Stimulated activated naive CD8-positive, alpha-beta T cell treated with anti-CD3 and anti-CD28 coated beads, Interleukin-15, Interleukin-2, amounts not matched to agents 100 U/mL and 50 U/mL, for 24 hours (primary cell): ENCODE results near the gene IGDCC3.
"Not testable (repeated sequence)": the region's sequence is repeated elsewhere in the genome, so short reads cannot be mapped to it uniquely, and the experiment has no call there.

ENCODE experiments used
- ATAC-seq: fragments of 150-1000 bp; cut with Tn5 transposase; one replicate; pipeline ENCODE4 v1.10.0; 2021
- DNase-seq: peaks from one replicate; pipeline ENCODE4 v3.0.0; 2021

Gene IGDCC3

DNA sequence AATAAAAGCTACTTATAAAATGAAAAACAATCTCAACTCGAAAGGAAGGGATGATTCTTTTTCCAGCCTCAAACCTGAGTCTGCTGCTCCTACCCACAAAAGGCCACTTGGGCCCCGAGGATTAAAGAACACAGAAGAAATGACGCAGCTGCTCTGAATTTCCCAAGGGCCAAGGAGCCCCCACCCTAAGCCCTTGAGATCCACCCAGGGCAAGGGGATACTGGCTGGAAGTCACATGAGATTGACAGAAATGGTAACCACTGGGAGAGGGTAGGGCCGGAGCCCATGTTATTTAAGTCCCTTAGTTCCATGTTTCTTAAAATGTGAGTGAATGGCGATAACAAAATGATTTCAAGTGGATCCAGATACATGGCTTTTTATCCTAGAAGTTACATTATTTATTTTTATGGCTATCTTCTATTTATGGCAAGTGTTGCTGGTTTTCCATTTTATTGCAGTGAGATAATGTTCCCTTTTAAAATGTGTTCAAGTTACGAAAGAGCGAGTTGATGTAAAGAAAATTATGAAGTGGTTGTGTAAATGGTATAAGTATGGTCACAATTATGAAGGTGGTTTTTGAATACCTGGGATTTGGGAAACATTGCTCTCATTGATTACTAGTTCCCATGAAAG is 28.1 kb upstream of the IGDCC3 start:
- no peak for DNase-seq
- no peak for ATAC-seq

DNA sequence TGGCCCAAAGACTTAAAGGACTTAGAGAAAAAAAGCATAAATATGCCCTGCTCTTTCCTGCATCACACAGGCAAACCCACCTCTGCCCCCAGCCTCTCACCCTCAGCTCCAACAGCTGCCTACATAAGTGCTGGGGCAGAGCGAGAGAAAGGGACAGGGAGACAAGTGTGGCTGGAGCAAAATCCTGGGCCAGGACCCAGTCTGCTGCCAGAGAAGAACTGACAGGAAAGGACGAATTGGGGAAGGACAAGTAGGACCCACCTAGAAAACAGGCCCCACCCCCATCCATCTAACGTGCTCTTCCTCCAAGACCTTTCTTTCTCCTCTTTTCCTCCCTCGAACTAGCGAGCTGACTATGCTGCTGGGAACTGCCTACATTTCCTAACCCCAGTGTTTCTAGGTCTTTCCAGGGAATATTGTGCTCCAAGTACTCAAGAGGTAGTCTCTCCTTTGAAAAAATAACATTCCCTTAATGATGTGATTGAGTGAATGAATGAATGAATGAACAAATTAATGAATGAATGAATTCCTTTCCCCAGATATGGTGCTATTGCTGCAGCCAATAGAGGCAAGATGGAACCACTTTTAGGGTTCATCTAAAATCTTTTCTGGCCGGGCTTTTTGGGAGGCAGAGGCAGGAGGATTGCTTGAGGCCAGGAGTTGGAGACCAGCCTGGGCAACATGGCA is 26.5 kb upstream of the IGDCC3 start:
- DNase-seq (no peak), ATAC-seq (no peak)

DNA sequence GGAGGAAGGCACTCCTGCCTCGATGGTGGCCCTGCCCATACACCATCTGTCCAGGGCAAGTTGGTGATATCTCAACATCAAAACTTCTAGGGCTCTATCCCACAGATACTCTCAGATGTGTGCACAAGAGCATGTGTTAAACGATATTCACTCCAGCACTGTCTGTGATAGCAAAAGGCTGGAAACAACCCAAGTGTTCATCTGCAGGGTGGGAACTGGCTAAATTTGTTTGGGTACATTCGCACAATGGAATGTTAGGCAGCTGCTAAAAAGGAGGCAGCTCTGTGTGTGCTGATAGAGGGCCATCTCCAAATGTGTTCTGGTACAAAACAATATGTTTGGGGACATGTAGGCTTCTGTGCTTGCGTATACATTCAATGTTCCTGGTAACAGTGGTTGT is 25.2 kb upstream of the IGDCC3 start:
- DNase-seq (no peak), ATAC-seq (no peak)

GRCh38 chr15:65401611-65402240 is 23.9 kb upstream of the IGDCC3 start:
- DNase-seq (no peak), ATAC-seq (no peak)

GRCh38 chr15:65400760-65401610 is 23.2 kb upstream of the IGDCC3 start:
- ATAC-seq (peak; percentile 68), DNase-seq (peak; percentile 69)

DNA sequence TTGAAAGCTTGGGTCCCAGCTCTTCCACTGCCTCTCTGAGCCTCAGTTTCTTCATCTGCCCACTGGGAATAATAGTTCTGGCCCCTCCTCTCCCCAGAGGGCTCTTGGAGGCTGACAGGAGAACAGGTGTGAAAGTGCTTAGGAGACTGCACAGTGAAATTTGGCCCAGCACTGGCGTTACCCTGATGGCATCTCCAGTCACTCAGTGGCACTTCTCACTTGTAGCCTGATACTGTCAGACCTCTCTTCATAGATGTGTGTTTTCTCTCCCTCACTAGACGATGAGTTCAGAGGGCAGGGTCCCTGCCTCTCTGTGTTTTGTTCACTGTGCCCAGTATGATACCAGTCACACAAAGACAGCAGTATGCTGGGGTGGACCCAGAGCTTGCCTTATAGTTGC is 22.2 kb upstream of the IGDCC3 start:
- DNase-seq (no peak), ATAC-seq (no peak)

DNA sequence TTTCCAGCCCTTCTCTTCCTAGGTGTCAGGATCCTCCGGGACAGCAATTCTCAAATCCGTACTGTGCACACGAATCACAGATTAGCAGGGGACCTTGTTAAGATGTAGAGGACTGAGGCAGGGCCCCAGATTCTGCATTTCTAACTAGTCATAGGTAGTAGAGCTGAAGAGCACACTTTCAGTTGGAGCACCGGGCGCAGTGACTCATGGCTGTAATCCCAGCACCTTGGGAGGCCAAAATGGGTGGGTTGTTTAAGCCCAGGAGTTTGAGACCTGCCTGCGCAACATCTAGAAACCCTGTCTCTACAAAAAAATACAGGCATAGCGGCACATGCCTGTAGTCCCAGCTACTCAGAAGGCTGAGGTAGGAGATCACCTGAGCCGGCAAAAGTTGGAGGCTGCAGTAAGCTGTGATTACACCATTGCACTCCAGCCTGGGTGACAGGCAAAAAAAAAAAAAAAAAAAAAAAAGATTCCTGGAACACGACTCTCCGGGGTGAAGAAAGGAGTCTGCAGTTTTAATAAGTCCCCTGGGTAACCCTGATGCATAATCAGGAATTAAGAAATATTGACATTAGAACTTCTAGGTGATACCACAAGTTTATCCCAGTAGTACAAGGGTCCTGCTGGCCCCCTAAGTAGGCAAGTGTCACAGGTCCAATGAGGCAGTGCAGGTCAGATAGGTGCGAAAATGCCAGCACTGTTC is 21.4 kb upstream of the IGDCC3 start:
- no peak for ATAC-seq

GRCh38 chr15:65398486-65398885 is 20.7 kb upstream of the IGDCC3 start:
- ATAC-seq, DNase-seq: not testable (repeated sequence)

More for the DNA sequence above, 21.4 kb upstream of the IGDCC3 start:
- DNase-seq = no peak

DNA sequence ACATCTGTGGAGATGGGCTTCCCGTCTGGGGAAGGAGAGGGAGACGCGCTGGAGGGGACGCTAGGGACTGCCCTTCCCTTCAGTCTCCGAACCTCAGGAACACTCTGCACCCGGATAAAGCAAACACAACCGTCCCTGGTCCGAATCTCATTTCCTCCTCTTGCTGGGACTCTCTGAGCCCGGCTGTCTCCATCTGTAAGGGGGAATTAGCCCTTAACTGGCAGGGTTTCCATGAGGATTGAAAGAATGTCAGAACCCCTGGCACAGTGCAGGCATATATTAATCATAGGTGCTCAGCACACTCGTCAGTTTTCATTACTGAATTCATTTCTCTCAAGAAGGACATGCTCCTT is 19.1 kb upstream of the IGDCC3 start:
- DNase-seq (no peak), ATAC-seq (no peak)

- DNase-seq (no peak), ATAC-seq (no peak)
Measured at GRCh38 chr15:65396283-65396964, 18.6 kb upstream of the IGDCC3 start.

GRCh38 chr15:65395567-65396202 is 17.9 kb upstream of the IGDCC3 start:
- DNase-seq = no peak
- ATAC-seq = no peak

- DNase-seq (no peak), ATAC-seq (no peak)
Measured at GRCh38 chr15:65394936-65395335, 17.1 kb upstream of the IGDCC3 start.

GRCh38 chr15:65394280-65394789 is 16.5 kb upstream of the IGDCC3 start:
- no peak for DNase-seq
- ATAC-seq = no peak

- DNase-seq (no peak), ATAC-seq (no peak)
Measured at GRCh38 chr15:65393557-65393956, 15.8 kb upstream of the IGDCC3 start.

GRCh38 chr15:65393091-65393490 is 15.3 kb upstream of the IGDCC3 start:
- ATAC-seq (no peak), DNase-seq (no peak)

GRCh38 chr15:65392368-65392767 is 14.6 kb upstream of the IGDCC3 start:
- no peak for ATAC-seq
- DNase-seq = no peak

DNA sequence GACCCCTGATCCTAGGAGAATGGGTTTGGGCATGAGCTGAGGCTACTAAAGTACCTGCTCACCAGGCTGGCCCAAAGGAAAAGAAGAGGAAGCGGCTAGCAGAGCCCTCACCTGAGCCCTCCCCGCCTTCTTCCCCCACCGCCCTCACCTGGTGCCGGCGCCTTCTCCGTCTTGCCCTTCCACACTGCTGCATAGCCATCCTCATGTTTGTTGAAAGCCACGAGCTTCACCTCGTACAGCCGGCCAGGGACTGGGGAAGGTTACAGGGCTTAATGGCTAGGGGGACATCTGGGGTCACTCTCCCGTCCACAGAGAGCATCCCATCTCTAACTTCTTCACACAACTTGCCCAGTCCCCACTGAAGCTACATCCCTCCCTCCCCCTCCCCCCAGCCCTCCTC is 13.9 kb upstream of the IGDCC3 start:
- DNase-seq = no peak
- ATAC-seq = no peak

DNA sequence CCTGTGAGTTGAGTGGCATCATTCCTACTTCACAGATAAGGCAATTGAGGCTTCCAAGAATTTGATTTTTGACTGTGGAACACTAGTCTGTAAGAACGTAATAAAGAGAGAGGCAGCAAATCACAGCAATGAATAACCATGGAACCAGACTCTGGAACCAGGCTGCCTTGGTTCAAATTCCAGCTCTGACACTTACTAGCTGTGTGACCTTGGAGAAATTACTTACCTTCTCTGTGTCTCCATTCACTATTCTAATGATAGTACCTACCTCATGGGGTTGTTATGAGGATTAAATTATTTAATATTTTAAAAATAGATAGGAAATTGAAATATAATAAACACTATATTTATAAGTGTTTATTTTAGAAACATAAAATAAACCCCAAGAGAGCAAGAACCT is 12.6 kb upstream of the IGDCC3 start:
- ATAC-seq (no peak), DNase-seq (no peak)

GRCh38 chr15:65389226-65389625 is 11.4 kb upstream of the IGDCC3 start:
- DNase-seq (no peak), ATAC-seq (no peak)

GRCh38 chr15:65388306-65389080 is 10.7 kb upstream of the IGDCC3 start:
- ATAC-seq (no peak), DNase-seq (no peak)
